Activated CD8-positive, alpha-beta memory T cell treated with anti-CD3 and anti-CD28 coated beads, Interleukin-2, amount 10 ng/mL, durations not matched to agents 7 days and 5 days (primary cell): ENCODE results near the gene CACNA2D3. TPM values are rescaled to one million over a fixed set of nuclear protein-coding genes. Genes with fewer than 3 reads are reported as not detected.

Source experiments
- ATAC-seq: fragments of 150-1000 bp; cut with Tn5 transposase; one replicate; pipeline ENCODE4 v1.10.0; 2021; ENCODE audit warnings: moderate library complexity
- CTCF ChIA-PET: fragments of 350-600 bp; sonication (Branson Sonifier 250); formaldehyde crosslinking; loops from one replicate; lab custom pipeline; 2021; ENCODE audit warnings: antibody characterized with exemption; lab: Charles Lee
- DNase-seq: peaks from one replicate; pipeline ENCODE4 v3.0.0-alpha.2; 2020
- H3K27ac Mint-ChIP-seq: one replicate; pipeline ENCODE4 v1.8.0; 2021; ENCODE audit warnings: mild to moderate bottlenecking, mixed read lengths
- H3K27me3 Mint-ChIP-seq: one replicate; pipeline ENCODE4 v1.8.0; 2021; ENCODE audit warnings: mixed read lengths
- H3K36me3 Mint-ChIP-seq: one replicate; pipeline ENCODE4 v1.8.0; 2021; ENCODE audit warnings: mild to moderate bottlenecking, mixed read lengths
- H3K4me1 Mint-ChIP-seq: one replicate; pipeline ENCODE4 v1.8.0; 2021; ENCODE audit warnings: mixed read lengths
- H3K4me3 Mint-ChIP-seq: one replicate; pipeline ENCODE4 v1.8.0; 2021; ENCODE audit warnings: mild to moderate bottlenecking, moderate library complexity, mixed read lengths
- H3K9me3 Mint-ChIP-seq: one replicate; pipeline ENCODE4 v1.8.0; 2022; ENCODE audit warnings: low read depth, mixed read lengths
- total RNA-seq, 2 experiments: library from RNA; stranded (reverse); gene quantifications; one replicate each; pipeline ENCODE4 v1.2.3, GENCODE V29; 2021

Gene CACNA2D3
- total RNA-seq, 2 experiments from 2014 or later = not detected

- Mint-ChIP-seq H3K4me1 (no peaks in the 10 kb centered on the region), H3K36me3 (no peaks in the 10 kb centered on the region), H3K9me3 (no peaks in the 10 kb centered on the region), H3K27ac (no peak overlapping the region), H3K27me3 (no peaks in the 10 kb centered on the region), H3K4me3 (no peak overlapping the region)
- CTCF ChIA-PET = no interaction called here
- DNase-seq (no peak), ATAC-seq (no peak)
Measured at GRCh38 chr3:54776601-54777000, 654.2 kb downstream of the CACNA2D3 start.

DNA sequence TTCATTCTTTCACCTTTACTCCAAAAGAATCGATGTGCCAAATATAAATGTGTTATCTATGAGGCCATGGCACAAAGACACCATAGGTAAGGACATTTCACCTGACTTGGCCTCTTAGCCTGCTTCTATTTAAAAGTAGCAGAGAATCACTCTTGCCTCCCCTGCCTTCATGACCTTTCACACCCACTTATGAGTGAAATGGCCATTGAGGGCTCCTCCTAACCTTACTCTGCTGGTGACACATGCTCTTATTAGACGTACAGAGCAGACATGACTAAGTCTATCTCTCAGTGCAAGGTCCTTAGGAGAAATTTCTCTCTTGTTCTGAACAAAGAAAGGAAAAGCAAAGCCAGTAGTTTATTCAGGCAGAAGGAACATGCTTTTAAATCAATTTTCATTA, 654.8 kb downstream of the CACNA2D3 start:
- Mint-ChIP-seq H3K4me3 (no peak overlapping the region), H3K36me3 (no peaks in the 10 kb centered on the region), H3K27ac (no peak overlapping the region), H3K9me3 (no peaks in the 10 kb centered on the region), H3K27me3 (no peaks in the 10 kb centered on the region), H3K4me1 (no peaks in the 10 kb centered on the region)
- ATAC-seq = no peak
- CTCF ChIA-PET = no interaction called here
- no peak for DNase-seq

- Mint-ChIP-seq H3K36me3 (no peaks in the 10 kb centered on the region), H3K27ac (no peak overlapping the region), H3K4me1 (no peaks in the 10 kb centered on the region), H3K27me3 (no peaks in the 10 kb centered on the region), H3K9me3 (no peaks in the 10 kb centered on the region), H3K4me3 (no peak overlapping the region)
- DNase-seq = no peak
- ATAC-seq = no peak
- CTCF ChIA-PET = no interaction called here
Measured at GRCh38 chr3:54780336-54780735, 658.0 kb downstream of the CACNA2D3 start.

GRCh38 chr3:54781728-54782127, 659.4 kb downstream of the CACNA2D3 start:
- DNase-seq (no peak), ATAC-seq (no peak)
- Mint-ChIP-seq H3K27me3 (no peaks in the 10 kb centered on the region), H3K4me3 (no peak overlapping the region), H3K4me1 (no peaks in the 10 kb centered on the region), H3K9me3 (no peaks in the 10 kb centered on the region), H3K27ac (no peak overlapping the region), H3K36me3 (no peaks in the 10 kb centered on the region)
- CTCF ChIA-PET = no interaction called here

GRCh38 chr3:54783611-54784010, 661.3 kb downstream of the CACNA2D3 start:
- CTCF ChIA-PET = no interaction called here
- ATAC-seq (no peak), DNase-seq (no peak)
- no peak overlapping the region for H3K4me3 Mint-ChIP-seq
- no peaks in the 10 kb centered on the region for H3K36me3 Mint-ChIP-seq
- H3K27ac Mint-ChIP-seq = no peak overlapping the region
- no peaks in the 10 kb centered on the region for H3K27me3 Mint-ChIP-seq
- no peaks in the 10 kb centered on the region for H3K4me1 Mint-ChIP-seq
- H3K9me3 Mint-ChIP-seq = no peaks in the 10 kb centered on the region

DNA sequence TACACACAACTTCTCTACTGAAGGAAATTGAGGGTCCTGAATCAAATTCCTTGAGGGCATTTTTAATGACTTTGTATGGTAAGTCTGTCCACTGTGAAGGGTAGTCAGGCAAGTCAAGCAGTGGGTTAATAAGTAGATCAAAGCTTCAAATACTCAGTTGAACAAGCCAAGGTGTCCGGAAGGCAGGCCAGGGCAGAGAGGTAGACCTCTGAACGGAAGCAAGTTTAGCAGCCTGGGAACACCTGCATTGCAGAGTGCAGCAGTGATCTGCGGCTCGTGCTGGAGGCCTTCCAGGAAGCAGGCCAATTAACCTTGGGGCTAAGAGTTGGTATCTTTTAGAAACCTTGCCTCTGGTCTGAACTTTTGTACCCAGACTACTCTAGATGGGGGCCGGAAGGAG, 661.7 kb downstream of the CACNA2D3 start:
- Mint-ChIP-seq H3K36me3 (no peaks in the 10 kb centered on the region), H3K27me3 (no peaks in the 10 kb centered on the region), H3K4me3 (no peak overlapping the region), H3K9me3 (no peaks in the 10 kb centered on the region), H3K27ac (no peak overlapping the region), H3K4me1 (no peaks in the 10 kb centered on the region)
- CTCF ChIA-PET = no interaction called here
- DNase-seq (no peak), ATAC-seq (no peak)

DNA sequence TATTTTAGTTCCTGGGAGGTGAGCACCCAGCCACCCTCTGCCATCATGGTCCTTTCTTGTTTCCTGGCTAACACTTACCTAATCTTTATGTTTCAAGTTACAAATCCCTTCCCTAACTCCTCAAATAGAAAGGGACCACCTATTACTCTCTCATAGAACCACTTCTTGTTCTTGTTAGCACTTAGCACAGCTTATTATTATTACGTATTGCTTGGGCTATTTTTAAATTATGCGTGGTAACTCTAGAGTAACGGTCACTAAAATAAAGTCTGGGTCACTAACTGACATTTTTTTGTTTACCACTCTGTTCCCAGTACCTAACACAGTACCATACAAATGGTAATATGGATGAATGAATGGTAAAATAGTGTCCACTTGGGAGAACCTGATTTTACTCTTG, 663.6 kb downstream of the CACNA2D3 start:
- Mint-ChIP-seq H3K9me3 (no peaks in the 10 kb centered on the region), H3K4me1 (no peaks in the 10 kb centered on the region), H3K27me3 (no peaks in the 10 kb centered on the region), H3K36me3 (no peaks in the 10 kb centered on the region), H3K4me3 (no peak overlapping the region), H3K27ac (no peak overlapping the region)
- DNase-seq (no peak), ATAC-seq (no peak)
- CTCF ChIA-PET = no interaction called here

GRCh38 chr3:54790051-54790450, 667.7 kb downstream of the CACNA2D3 start:
- Mint-ChIP-seq H3K27me3 (no peaks in the 10 kb centered on the region), H3K4me3 (no peak overlapping the region), H3K4me1 (no peaks in the 10 kb centered on the region), H3K36me3 (no peaks in the 10 kb centered on the region), H3K9me3 (no peaks in the 10 kb centered on the region), H3K27ac (no peak overlapping the region)
- CTCF ChIA-PET = no interaction called here
- ATAC-seq (no peak), DNase-seq (no peak)

GRCh38 chr3:54791501-54792156, 669.3 kb downstream of the CACNA2D3 start:
- Mint-ChIP-seq H3K4me3 (no peak overlapping the region), H3K4me1 (no peaks in the 10 kb centered on the region), H3K27ac (no peak overlapping the region), H3K9me3 (no peaks in the 10 kb centered on the region), H3K27me3 (no peaks in the 10 kb centered on the region), H3K36me3 (no peaks in the 10 kb centered on the region)
- no peak for ATAC-seq
- DNase-seq = no peak
- CTCF ChIA-PET = no interaction called here

- ATAC-seq = no peak
- CTCF ChIA-PET = no interaction called here
- Mint-ChIP-seq H3K9me3 (no peaks in the 10 kb centered on the region), H3K4me3 (no peak overlapping the region), H3K4me1 (no peaks in the 10 kb centered on the region), H3K27ac (no peak overlapping the region), H3K36me3 (no peaks in the 10 kb centered on the region), H3K27me3 (no peaks in the 10 kb centered on the region)
- no peak for DNase-seq
Measured at GRCh38 chr3:54792584-54792983, 670.2 kb downstream of the CACNA2D3 start.

DNA sequence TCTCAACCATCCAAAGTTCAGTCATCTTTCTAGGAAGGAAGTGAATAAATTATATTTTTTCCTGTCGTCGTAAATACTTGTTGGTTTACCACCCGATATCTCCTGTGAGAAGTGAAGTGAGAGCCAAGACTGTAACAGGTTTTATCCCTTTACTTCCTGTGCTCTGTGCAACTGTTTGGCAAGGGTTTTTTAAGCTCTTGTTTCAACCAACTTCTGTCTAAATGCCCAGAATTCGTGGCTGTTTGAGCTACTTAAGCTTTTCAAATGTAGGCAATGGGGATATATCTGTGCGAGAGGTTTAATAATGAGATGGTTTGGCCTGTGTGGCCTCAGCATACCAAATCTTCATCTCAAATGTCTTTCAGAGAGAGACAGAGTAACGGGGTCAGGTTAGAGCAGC, 670.8 kb downstream of the CACNA2D3 start:
- no peaks in the 10 kb centered on the region for H3K4me1 Mint-ChIP-seq
- H3K4me3 Mint-ChIP-seq = no peak overlapping the region
- H3K36me3 Mint-ChIP-seq = no peaks in the 10 kb centered on the region
- ATAC-seq (no peak), DNase-seq (no peak)
- H3K9me3 Mint-ChIP-seq = no peaks in the 10 kb centered on the region
- H3K27me3 Mint-ChIP-seq = no peaks in the 10 kb centered on the region
- H3K27ac Mint-ChIP-seq = no peak overlapping the region
- CTCF ChIA-PET = no interaction called here

GRCh38 chr3:54797111-54797510, 674.8 kb downstream of the CACNA2D3 start:
- no peak for ATAC-seq
- no peak overlapping the region for H3K4me3 Mint-ChIP-seq
- H3K4me1 Mint-ChIP-seq = no peaks in the 10 kb centered on the region
- no peaks in the 10 kb centered on the region for H3K9me3 Mint-ChIP-seq
- H3K36me3 Mint-ChIP-seq = no peaks in the 10 kb centered on the region
- DNase-seq = no peak
- no peak overlapping the region for H3K27ac Mint-ChIP-seq
- no peaks in the 10 kb centered on the region for H3K27me3 Mint-ChIP-seq
- CTCF ChIA-PET = no interaction called here

- no peaks in the 10 kb centered on the region for H3K27me3 Mint-ChIP-seq
- no peaks in the 10 kb centered on the region for H3K4me1 Mint-ChIP-seq
- DNase-seq (no peak), ATAC-seq (no peak)
- no peaks in the 10 kb centered on the region for H3K9me3 Mint-ChIP-seq
- CTCF ChIA-PET = no interaction called here
- no peak overlapping the region for H3K4me3 Mint-ChIP-seq
- H3K27ac Mint-ChIP-seq = no peak overlapping the region
- H3K36me3 Mint-ChIP-seq = no peaks in the 10 kb centered on the region
Measured at GRCh38 chr3:54800478-54800877, 678.1 kb downstream of the CACNA2D3 start.

DNA sequence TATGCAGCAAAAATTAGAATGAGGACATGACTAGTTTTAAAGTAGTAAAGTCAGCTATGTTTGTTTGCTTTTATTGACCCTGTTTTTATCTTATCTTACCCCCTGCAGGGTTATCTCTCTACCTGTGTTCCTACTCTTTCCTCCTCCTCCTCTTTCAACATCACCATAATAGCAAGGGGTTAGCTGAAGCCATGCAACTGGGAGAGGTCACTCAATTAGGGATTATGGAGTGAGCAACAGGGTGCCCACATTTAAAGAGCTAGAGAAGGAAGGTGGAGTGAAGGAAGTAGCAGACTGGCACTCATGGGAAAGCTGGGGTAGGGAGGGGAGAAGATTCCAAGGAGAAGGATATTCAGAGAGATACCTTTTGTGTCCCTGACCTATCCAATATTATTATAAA, 679.6 kb downstream of the CACNA2D3 start:
- Mint-ChIP-seq H3K36me3 (no peaks in the 10 kb centered on the region), H3K27ac (no peak overlapping the region), H3K4me1 (no peaks in the 10 kb centered on the region), H3K4me3 (no peak overlapping the region), H3K9me3 (no peaks in the 10 kb centered on the region), H3K27me3 (no peaks in the 10 kb centered on the region)
- ATAC-seq (no peak), DNase-seq (no peak)
- CTCF ChIA-PET = no interaction called here

DNA sequence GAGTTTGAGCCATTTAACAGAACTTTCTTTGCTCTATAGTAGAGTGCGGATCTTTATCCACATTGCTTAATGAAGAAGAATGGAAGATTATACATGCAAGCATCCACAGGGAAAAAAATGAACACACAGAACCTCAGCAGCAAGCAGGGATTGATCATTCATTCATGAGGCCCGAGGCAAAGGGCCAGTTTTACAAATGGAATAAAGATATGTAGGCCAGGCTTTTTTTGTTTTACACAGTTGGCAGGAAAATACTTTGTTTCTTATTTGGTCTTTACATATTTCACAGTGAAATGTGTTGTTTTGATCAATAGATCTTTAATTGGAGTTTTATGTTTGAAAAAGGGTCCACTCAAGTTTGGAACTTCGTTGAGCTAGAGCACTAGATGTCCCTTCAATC, 688.0 kb downstream of the CACNA2D3 start:
- DNase-seq = no peak
- no peak overlapping the region for H3K4me3 Mint-ChIP-seq
- CTCF ChIA-PET = no interaction called here
- peaks cover 3% of the 10 kb centered on the region for H3K9me3 Mint-ChIP-seq
- H3K4me1 Mint-ChIP-seq = no peaks in the 10 kb centered on the region
- no peak overlapping the region for H3K27ac Mint-ChIP-seq
- no peak for ATAC-seq
- no peaks in the 10 kb centered on the region for H3K36me3 Mint-ChIP-seq
- H3K27me3 Mint-ChIP-seq = no peaks in the 10 kb centered on the region
